Stimulated activated naive CD8-positive, alpha-beta T cell treated with anti-CD3 and anti-CD28 coated beads, Interleukin-15, Interleukin-2, amounts not matched to agents 100 U/mL and 50 U/mL, for 24 hours (primary cell): ENCODE measurements around the gene LRRTM4.
"Not testable (repeated sequence)": the region's sequence is repeated elsewhere in the genome, so short reads cannot be mapped to it uniquely, and the experiment has no call there.

Experiments used
- ATAC-seq: fragments of 150-1000 bp; cut with Tn5 transposase; one replicate; pipeline ENCODE4 v1.10.0; 2021
- DNase-seq: peaks from one replicate; pipeline ENCODE4 v3.0.0; 2021

LRRTM4 gene

GRCh38 chr2:77164021-77164420, 358.2 kb downstream of the LRRTM4 start:
- DNase-seq, ATAC-seq: not testable (repeated sequence)

GRCh38 chr2:77161009-77161408, 361.2 kb downstream of the LRRTM4 start:
- no peak for DNase-seq
- ATAC-seq: no peak

- no peak for ATAC-seq
- no peak for DNase-seq
These were observed 365.6 kb downstream of the LRRTM4 start for GRCh38 chr2:77156599-77156998.

- ATAC-seq (no peak), DNase-seq (no peak)
These were observed 366.7 kb downstream of the LRRTM4 start for GRCh38 chr2:77155511-77155910.

GRCh38 chr2:77149565-77149964, 372.6 kb downstream of the LRRTM4 start:
- no peak for DNase-seq
- no peak for ATAC-seq

GRCh38 chr2:77147153-77147552, 375.0 kb downstream of the LRRTM4 start:
- no peak for ATAC-seq
- DNase-seq: no peak

GRCh38 chr2:77144772-77145171, 377.4 kb downstream of the LRRTM4 start:
- no peak for ATAC-seq
- DNase-seq: no peak

GRCh38 chr2:77142141-77142540, 380.0 kb downstream of the LRRTM4 start:
- ATAC-seq (no peak), DNase-seq (no peak)

GRCh38 chr2:77128479-77128878, 393.7 kb downstream of the LRRTM4 start:
- DNase-seq, ATAC-seq: not testable (repeated sequence)

GRCh38 chr2:77127345-77127744, 394.8 kb downstream of the LRRTM4 start:
- ATAC-seq (no peak), DNase-seq (no peak)

- ATAC-seq: no peak
- DNase-seq: no peak
These were observed 400.7 kb downstream of the LRRTM4 start for GRCh38 chr2:77121518-77121917.

- DNase-seq (no peak), ATAC-seq (no peak)
These were observed 402.8 kb downstream of the LRRTM4 start for GRCh38 chr2:77119333-77119732.

- ATAC-seq: no peak
- DNase-seq: no peak
These were observed 413.3 kb downstream of the LRRTM4 start for GRCh38 chr2:77108915-77109314.

- ATAC-seq: no peak
These were observed 417.2 kb downstream of the LRRTM4 start for GRCh38 chr2:77105008-77105407.

GRCh38 chr2:77104554-77104953, 417.6 kb downstream of the LRRTM4 start:
- no peak for DNase-seq
- no peak for ATAC-seq

More at GRCh38 chr2:77105008-77105407, 417.2 kb downstream of the LRRTM4 start:
- DNase-seq: no peak

GRCh38 chr2:77102927-77103326, 419.2 kb downstream of the LRRTM4 start:
- DNase-seq (no peak), ATAC-seq (no peak)

GRCh38 chr2:77101796-77102452, 420.3 kb downstream of the LRRTM4 start:
- ATAC-seq: no peak
- no peak for DNase-seq

- ATAC-seq (no peak), DNase-seq (no peak)
These were observed 422.2 kb downstream of the LRRTM4 start for GRCh38 chr2:77099961-77100360.

- not testable (repeated sequence) for ATAC-seq, DNase-seq
These were observed 426.7 kb downstream of the LRRTM4 start for GRCh38 chr2:77095525-77095924.

GRCh38 chr2:77095096-77095495, 427.1 kb downstream of the LRRTM4 start:
- no peak for ATAC-seq

GRCh38 chr2:77088424-77088823, 433.8 kb downstream of the LRRTM4 start:
- DNase-seq, ATAC-seq: not testable (repeated sequence)

More at GRCh38 chr2:77095096-77095495, 427.1 kb downstream of the LRRTM4 start:
- DNase-seq: no peak

GRCh38 chr2:77087987-77088414, 434.2 kb downstream of the LRRTM4 start:
- ATAC-seq: no peak
- DNase-seq: no peak

GRCh38 chr2:77086478-77086877, 435.7 kb downstream of the LRRTM4 start:
- DNase-seq (no peak), ATAC-seq (no peak)

- ATAC-seq (no peak), DNase-seq (no peak)
These were observed 436.1 kb downstream of the LRRTM4 start for GRCh38 chr2:77086051-77086450.
